Liver (tissue), 9 donors: ENCODE measurements around the gene CDCP1. TPM values are rescaled to one million over a fixed set of nuclear protein-coding genes. Genes with fewer than 3 reads are reported as not detected.

Experiments used
- DNase-seq: peaks from one replicate; pipeline ENCODE4 v3.0.0-alpha.2; 2017; ENCODE audit warnings: low spot score
- H3K27ac ChIP-seq, 2 donors: one replicate each; pipeline ENCODE4 v1.7.0; 2013; ENCODE audit warnings: inconsistent platforms in 2 of 2, low read length in 2 of 2, control low read depth in 1 of 2, low read depth in 1 of 2, mild to moderate bottlenecking in 1 of 2
- H3K27me3 ChIP-seq, 4 donors: one replicate each; pipeline versions ENCODE4 v1.6.1 to v1.7.0; 2013; ENCODE audit warnings: low read length in 3 of 4, inconsistent platforms in 1 of 4, mild to moderate bottlenecking in 1 of 4, moderate library complexity in 1 of 4; ENCODE audit not compliant: control insufficient read depth in 4 of 4, insufficient read depth in 4 of 4
- H3K36me3 ChIP-seq, 4 donors: one replicate each; pipeline versions ENCODE4 v1.6.1 to v1.7.0; 2013; ENCODE audit warnings: low read length in 3 of 4, mild to moderate bottlenecking in 3 of 4, low read depth in 1 of 4, moderate library complexity in 1 of 4; ENCODE audit not compliant: control insufficient read depth in 4 of 4, insufficient read depth in 3 of 4
- H3K4me1 ChIP-seq, 4 donors: one replicate each; pipeline versions ENCODE4 v1.6.1 to v1.7.0; 2013; ENCODE audit warnings: low read length in 3 of 4, mild to moderate bottlenecking in 3 of 4, moderate library complexity in 1 of 4; ENCODE audit not compliant: control insufficient read depth in 4 of 4, insufficient read depth in 4 of 4
- H3K4me3 ChIP-seq, 3 donors: one replicate each; pipeline versions ENCODE4 v1.6.1 to v1.7.0; 2013; ENCODE audit warnings: low read length in 3 of 3, control low read depth in 1 of 3, low read depth in 1 of 3, mild to moderate bottlenecking in 1 of 3
- H3K9ac ChIP-seq, 2 donors: one replicate each; pipeline ENCODE4 v1.7.0; 2013; ENCODE audit warnings: low read length in 2 of 2, mild to moderate bottlenecking in 2 of 2, moderate library complexity in 2 of 2, control low read depth in 1 of 2, low read depth in 1 of 2
- H3K9me3 ChIP-seq, 4 donors: one replicate each; pipeline versions ENCODE4 v1.6.1 to v1.7.0; 2013; ENCODE audit warnings: low read length in 3 of 4; ENCODE audit not compliant: control insufficient read depth in 4 of 4
- ATF3 ChIP-seq: IDR thresholded peaks from 2 replicates; pipeline ENCODE4 v1.6.1; 2016; ENCODE audit warnings: antibody characterized with exemption
- CTCF ChIP-seq: fragments of 150-350 bp; IDR thresholded peaks from 2 replicates; pipeline ENCODE4 v1.5.1; 2017; ENCODE audit warnings: improper control_type of control experiment, low read depth, low read length; ENCODE audit not compliant: missing input control
- GABPA ChIP-seq, 2 donors: IDR thresholded peaks in 1 of 2; conservative IDR thresholded peaks in 1 of 2; 2 replicates each; pipeline ENCODE4 v1.6.1; 2016; ENCODE audit warnings: antibody characterized with exemption in 2 of 2, mild to moderate bottlenecking in 1 of 2, moderate library complexity in 1 of 2
- HNF4A ChIP-seq, 2 donors: conservative IDR thresholded peaks; 2 replicates each; pipeline ENCODE4 v1.6.1; 2016; ENCODE audit warnings: antibody characterized with exemption in 2 of 2, mild to moderate bottlenecking in 2 of 2
- HNF4G ChIP-seq: IDR thresholded peaks from 2 replicates; pipeline ENCODE4 v1.6.1; 2016; ENCODE audit warnings: antibody characterized with exemption
- MAX ChIP-seq: IDR thresholded peaks from 2 replicates; pipeline ENCODE4 v1.6.1; 2016; ENCODE audit warnings: antibody characterized with exemption
- REST ChIP-seq: IDR thresholded peaks from 2 replicates; pipeline ENCODE4 v1.6.1; 2016; ENCODE audit warnings: antibody characterized with exemption, mild to moderate bottlenecking
- RXRA ChIP-seq, 2 donors: IDR thresholded peaks; 2 replicates each; pipeline ENCODE4 v1.6.1; 2017 to 2018; ENCODE audit warnings: antibody characterized with exemption in 2 of 2, mild to moderate bottlenecking in 1 of 2
- SP1 ChIP-seq: IDR thresholded peaks from 2 replicates; pipeline ENCODE4 v1.6.1; 2018; ENCODE audit warnings: antibody characterized with exemption, mild to moderate bottlenecking
- ZBTB33 ChIP-seq: IDR thresholded peaks from 2 replicates; pipeline ENCODE4 v1.6.1; 2016; ENCODE audit warnings: antibody characterized with exemption
- WGBS: extraction: QIAGEN DNeasy Blood & Tissue Kit; methylation state at CpG from one replicate; pipeline ENCODE4 v1.1.7; 2013; 5-methylcytosine and 5-hydroxymethylcytosine counted together
- polyA plus RNA-seq, 2 donors: library from polyadenylated mRNA; stranded (reverse) in 1 of 2; unstranded in 1 of 2; fragments of 200-250 nt in 1 of 2; fragments of >200 nt in 1 of 2; fragmentation: Nextera tagmentation in 1 of 2; extraction: Ambion mirVana in 1 of 2; gene quantifications; one replicate each; pipeline versions ENCODE4 v1.2.1 to v1.2.3, GENCODE V29; 2013 to 2015
- total RNA-seq, 2 donors: library from RNA; depleted of rRNA; stranded (reverse); fragments of >200 nt; gene quantifications; one replicate each; pipeline ENCODE4 v1.2.3, GENCODE V29; 2014
- donor health status: healthy.
- donor health status: healthy.
- donor health status: healthy.
- donor health status: healthy.
- donor health status: healthy.

Gene CDCP1
- total and polyA plus RNA-seq, 4 donors: 0.22 to 0.67 (median 0.45) TPM

GRCh38 chr3:45194791-45195190, 48.6 kb upstream of the CDCP1 start:
- Histone ChIP-seq H3K9ac (no peak overlapping the region), H3K36me3 (no peaks in the 10 kb centered on the region), H3K4me3 (no peak overlapping the region), H3K27me3 (no peaks in the 10 kb centered on the region), H3K27ac (no peak overlapping the region), H3K4me1 (peaks cover 0 to 5% (median 1%) of the 10 kb centered on the region in 4 donors), H3K9me3 (no peaks in the 10 kb centered on the region)
- DNase-seq: no peak
- TF ChIP-seq HNF4G (no peak), RXRA (IDR thresholded peaks at IDR 0.05) (no peak), ATF3 (no peak), CTCF (no peak), MAX (no peak), GABPA (IDR thresholded peaks at IDR 0.05 in 1 of 2, conservative IDR thresholded peaks at IDR 0.05 in 1 of 2) (no peak)
- 88% methylated on average over 5 of the region's 5 CpGs for WGBS

- H3K4me1 ChIP-seq: peaks cover 0 to 5% (median 1%) of the 10 kb centered on the region in 4 donors
- no peaks in the 10 kb centered on the region for H3K36me3 ChIP-seq
- H3K9me3 ChIP-seq: no peaks in the 10 kb centered on the region
- no peaks in the 10 kb centered on the region for H3K27me3 ChIP-seq
- no peak overlapping the region for H3K27ac ChIP-seq
- no peak for DNase-seq
- no peak overlapping the region for H3K9ac ChIP-seq
- TF ChIP-seq GABPA (IDR thresholded peaks at IDR 0.05 in 1 of 2, conservative IDR thresholded peaks at IDR 0.05 in 1 of 2): no peak
- peak; percentile 59 for TF ChIP-seq SP1
- peak; percentile 76 for TF ChIP-seq HNF4G
- peak; percentile 82 to 87 for TF ChIP-seq HNF4A (conservative IDR thresholded peaks at IDR 0.05)
- peak; percentile 29 to 30 for TF ChIP-seq RXRA (IDR thresholded peaks at IDR 0.05)
- WGBS: 46% methylated on average over 3 of the region's 3 CpGs
- no peak overlapping the region for H3K4me3 ChIP-seq
Observed at GRCh38 chr3:45191924-45192417, 45.8 kb upstream of the CDCP1 start.

- Histone ChIP-seq H3K4me1 (peaks cover 0 to 5% (median 1%) of the 10 kb centered on the region in 4 donors), H3K27ac (no peak overlapping the region), H3K4me3 (no peak overlapping the region), H3K9ac (no peak overlapping the region), H3K9me3 (no peaks in the 10 kb centered on the region), H3K27me3 (no peaks in the 10 kb centered on the region), H3K36me3 (no peaks in the 10 kb centered on the region)
- 96% methylated on average over 4 of the region's 4 CpGs for WGBS
- TF ChIP-seq HNF4G (no peak), CTCF (no peak), REST (no peak), ZBTB33 (no peak), MAX (no peak)
- DNase-seq: no peak
Observed at GRCh38 chr3:45191424-45191823, 45.2 kb upstream of the CDCP1 start.
